Motor neuron (in vitro differentiated cells): ENCODE data around the gene STX16. TPM values are rescaled to one million over a fixed set of nuclear protein-coding genes. Genes with fewer than 3 reads are reported as not detected.

Experiments used
- ATAC-seq, 8 experiments: fragments of 200-7000 bp; cut with Tn5 transposase; replicated peaks in 6 of 8; 2 replicates each; pipeline ENCODE4 v1.8.0; 2021; ENCODE audit warnings: mild to moderate bottlenecking in 8 of 8, moderate library complexity in 8 of 8
- H3K27ac ChIP-seq, 2 donors: fragments of 250-450 bp; sonication (Bioruptor Pico); 2 replicates each; pipeline ENCODE4 v1.9.0; 2021; ENCODE audit warnings: antibody characterized with exemption in 2 of 2, mild to moderate bottlenecking in 2 of 2, moderate library complexity in 1 of 2
- H3K4me1 ChIP-seq, 2 donors: fragments of 250-450 bp; sonication (Bioruptor Pico); replicated peaks in 1 of 2; 2 replicates each; pipeline ENCODE4 v1.6.1; 2021; ENCODE audit warnings: antibody characterized with exemption in 2 of 2, mild to moderate bottlenecking in 2 of 2, moderate library complexity in 1 of 2
- H3K4me3 ChIP-seq, 5 donors: fragments of 250-450 bp; sonication (Bioruptor Pico); 2 replicates each; pipeline ENCODE4 v1.9.0; 2021; ENCODE audit warnings: antibody characterized with exemption in 5 of 5, mild to moderate bottlenecking in 5 of 5, moderate library complexity in 4 of 5
- WGBS, 10 experiments: fragments of 450-650 bp; shearing (Covaris generic); methylation state at CpG; one replicate each; pipeline ENCODE4 v1.0.0; 2022; 5-methylcytosine and 5-hydroxymethylcytosine counted together
- in situ Hi-C, 9 experiments: fragments of 400-800 bp; cut with MboI; loops; one replicate each; pipeline ENCODE4 v1.15.0; 2021; ENCODE audit warnings: low sequenced_read_pairs in 9 of 9, low pct_unique_long_range_greater_than_20kb in 2 of 9; ENCODE audit not compliant: unreplicated experiment in 9 of 9
- total RNA-seq, 8 experiments: library from RNA; unstranded; fragments of 300-600 nt; gene quantifications; 2 replicates each; pipeline versions ENCODE4 v1.2.3 to v1.2.4, GENCODE V29; 2022

Gene STX16
- total RNA-seq, 8 experiments from 2014 or later: 17.5 to 86.6 (median 30.4) TPM

GRCh38 chr20:58706975-58707681 is 56.0 kb downstream of the STX16 start:
- no peak for ATAC-seq
- peaks cover 0 to 4% of the 10 kb centered on the region in 2 donors for H3K4me1 ChIP-seq
- WGBS, 10 experiments: 95% methylated on average over 4 of the region's 23 CpGs; no CpG with 5 or more reads in 9 of the 10 experiments
- no peak overlapping the region for H3K4me3 ChIP-seq
- in situ Hi-C loops: no loop called here
- no peak overlapping the region for H3K27ac ChIP-seq

- 80 to 100% (median 96%) methylated on average over 1 to 10 of the region's 10 CpGs; no CpG with 5 or more reads in 3 of the 10 experiments for WGBS, 10 experiments
- Histone ChIP-seq H3K4me3 (no peak overlapping the region), H3K4me1 (peaks cover 0 to 4% of the 10 kb centered on the region in 2 donors), H3K27ac (no peak overlapping the region)
- ATAC-seq: no peak
- in situ Hi-C loops: no loop called here
Observed at GRCh38 chr20:58707770-58708169, 56.7 kb downstream of the STX16 start.

GRCh38 chr20:58708246-58708931 is 57.3 kb downstream of the STX16 start:
- 90 to 100% (median 100%) methylated on average over 1 to 5 of the region's 28 CpGs; no CpG with 5 or more reads in 7 of the 10 experiments for WGBS, 10 experiments
- in situ Hi-C loops: no loop called here
- ATAC-seq: no peak
- no peak overlapping the region for H3K27ac ChIP-seq
- H3K4me1 ChIP-seq: peaks cover 0 to 4% of the 10 kb centered on the region in 2 donors
- no peak overlapping the region for H3K4me3 ChIP-seq

GRCh38 chr20:58709013-58709702 is 58.1 kb downstream of the STX16 start:
- Histone ChIP-seq H3K27ac (no peak overlapping the region), H3K4me3 (no peak overlapping the region), H3K4me1 (peaks cover 0 to 3% of the 10 kb centered on the region in 2 donors)
- in situ Hi-C loops: no loop called here
- ATAC-seq: no peak
- 78 to 100% (median 97%) methylated on average over 1 to 3 of the region's 9 CpGs; no CpG with 5 or more reads in 4 of the 10 experiments for WGBS, 10 experiments

- H3K27ac ChIP-seq: no peak overlapping the region
- H3K4me3 ChIP-seq: no peak overlapping the region
Observed at GRCh38 chr20:58709703-58710039, 58.6 kb downstream of the STX16 start.

DNA sequence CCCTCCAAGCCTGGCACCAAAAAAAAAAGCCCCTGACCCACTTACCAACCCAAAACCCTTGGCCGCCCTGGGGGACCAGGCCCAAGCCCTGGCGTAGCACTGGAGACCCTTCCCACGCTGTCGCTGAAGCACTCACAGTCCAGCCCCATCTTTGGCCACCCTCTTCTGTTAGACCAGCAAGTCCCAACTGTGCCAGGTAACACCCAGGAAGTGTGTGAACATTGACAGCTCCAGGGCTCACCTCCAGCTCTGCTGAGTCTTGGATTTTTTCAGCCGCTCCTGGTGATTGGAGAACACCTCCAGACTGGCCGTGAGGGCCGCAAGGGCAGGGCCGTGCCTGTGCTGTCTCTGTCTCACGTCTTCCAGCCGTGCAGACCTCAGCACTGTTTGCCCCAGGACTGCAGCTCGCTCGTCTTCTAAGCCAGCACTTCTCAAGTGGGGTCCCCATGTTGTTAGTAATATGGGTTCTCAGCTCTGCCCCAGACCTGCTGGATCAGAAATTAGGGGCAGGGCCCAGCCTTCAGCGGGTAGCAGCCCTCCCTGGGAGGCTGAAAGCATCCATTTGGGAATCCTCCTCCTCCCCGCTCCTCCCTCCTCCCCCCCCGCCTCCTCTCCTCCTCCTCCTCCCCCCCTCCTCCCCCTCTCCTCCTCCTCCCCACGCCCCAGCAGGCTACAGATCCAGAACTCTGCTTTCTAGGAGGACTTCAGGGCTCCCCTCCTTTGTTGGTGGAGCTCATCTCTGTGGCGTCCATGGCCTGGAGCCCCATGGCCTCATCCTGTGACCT is 59.6 kb downstream of the STX16 start:
- ATAC-seq: no peak
- Histone ChIP-seq H3K27ac (no peak overlapping the region), H3K4me1 (peaks cover 7 to 12% of the 10 kb centered on the region in 2 donors), H3K4me3 (no peak overlapping the region)
- WGBS, 10 experiments: 86 to 100% (median 99%) methylated on average over 1 to 7 of the region's 17 CpGs; no CpG with 5 or more reads in 4 of the 10 experiments
- in situ Hi-C loops: no loop called here

More at GRCh38 chr20:58709703-58710039, 58.6 kb downstream of the STX16 start:
- WGBS, 10 experiments: 60 to 100% (median 100%) methylated on average over 1 to 2 of the region's 4 CpGs; no CpG with 5 or more reads in 5 of the 10 experiments
- in situ Hi-C loops: no loop called here
- no peak for ATAC-seq
- H3K4me1 ChIP-seq: peaks cover 0 to 2% of the 10 kb centered on the region in 2 donors

- WGBS, 10 experiments: 80 to 100% (median 87%) methylated on average over 3 to 4 of the region's 21 CpGs; no CpG with 5 or more reads in 7 of the 10 experiments
- H3K4me3 ChIP-seq: no peak overlapping the region
- in situ Hi-C loops: no loop called here
- no peak overlapping the region for H3K27ac ChIP-seq
- H3K4me1 ChIP-seq: peaks cover 15 to 20% of the 10 kb centered on the region in 2 donors
- no peak for ATAC-seq
Observed at GRCh38 chr20:58711266-58712051, 60.4 kb downstream of the STX16 start.

DNA sequence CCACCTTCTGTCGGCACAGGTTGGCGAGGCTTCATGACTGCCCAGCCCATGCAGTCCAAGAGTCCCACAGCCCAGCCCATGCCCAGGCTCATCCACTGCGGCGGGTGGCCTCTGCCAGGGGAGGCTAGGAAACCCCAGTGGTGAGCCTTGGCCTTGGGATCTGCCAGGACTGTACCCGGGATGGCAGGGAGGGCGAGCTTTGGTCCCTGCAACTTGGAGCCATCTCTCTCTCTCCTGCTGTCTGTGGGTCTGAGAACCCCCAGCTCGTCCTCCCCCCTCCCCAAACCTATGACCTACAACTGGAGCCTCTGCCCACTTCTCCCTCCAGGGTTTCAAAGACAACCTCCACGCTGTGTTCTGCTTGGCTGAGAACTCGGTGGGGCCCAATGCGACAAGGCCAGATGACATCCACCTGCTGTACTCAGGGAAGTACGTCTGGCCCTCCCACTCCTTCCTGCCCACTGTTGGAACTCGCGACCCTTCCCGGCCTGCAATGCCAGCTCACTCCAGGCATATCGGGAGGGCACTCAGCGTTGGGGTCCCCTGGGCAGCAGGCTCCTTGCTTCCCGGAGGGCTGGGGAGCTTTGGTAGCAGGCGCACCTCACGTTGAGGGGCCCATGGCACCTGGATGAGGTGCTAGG is 61.2 kb downstream of the STX16 start:
- WGBS, 10 experiments: 67 to 100% (median 93%) methylated on average over 1 to 7 of the region's 19 CpGs; no CpG with 5 or more reads in 6 of the 10 experiments
- ATAC-seq: no peak

DNA sequence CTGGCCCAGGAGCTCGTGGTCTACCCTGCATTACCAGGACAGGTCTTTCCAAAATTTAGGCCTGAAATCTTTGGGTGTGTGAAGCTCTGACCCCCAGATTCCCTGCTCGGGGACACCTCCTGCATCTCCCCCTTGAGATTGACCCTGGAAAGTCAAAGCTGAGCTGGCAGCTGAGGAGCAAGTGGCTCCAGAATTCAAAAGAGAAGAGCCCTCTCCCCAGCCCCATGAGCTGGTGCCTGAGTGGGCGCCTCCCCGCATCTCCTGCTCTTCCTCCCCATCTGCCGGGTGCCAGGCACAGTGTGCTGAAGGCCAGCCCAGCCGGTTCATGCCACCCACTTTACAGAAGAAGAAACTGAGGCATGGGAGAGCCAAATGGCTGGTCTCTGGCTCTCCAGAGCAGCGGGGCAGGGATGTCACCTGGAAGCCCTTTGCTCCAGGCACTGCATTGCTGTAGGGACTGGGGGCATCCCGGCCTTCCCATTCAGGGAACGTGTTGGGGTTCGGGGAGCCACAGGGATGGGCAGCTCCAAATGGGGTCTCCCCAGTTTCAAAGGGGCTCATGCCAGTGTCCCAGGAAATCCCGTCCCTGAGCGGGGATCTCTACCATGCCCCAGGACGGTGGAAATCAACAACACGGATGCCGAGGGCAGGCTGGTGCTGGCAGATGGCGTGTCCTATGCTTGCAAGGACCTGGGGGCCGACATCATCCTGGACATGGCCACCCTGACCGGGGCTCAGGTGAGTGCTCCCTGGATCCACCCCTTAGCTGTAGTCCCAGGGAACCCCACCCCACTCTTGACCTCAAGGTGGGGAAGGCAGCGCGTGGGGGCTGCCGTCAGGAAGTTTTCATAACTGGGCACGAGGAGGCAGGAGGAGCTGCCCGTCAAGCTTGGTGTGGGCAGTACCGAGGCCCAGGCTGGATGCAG is 62.0 kb downstream of the STX16 start:
- Histone ChIP-seq H3K4me3 (no peak overlapping the region), H3K27ac (no peak overlapping the region), H3K4me1 (peaks cover 29 to 36% of the 10 kb centered on the region in 2 donors)
- 67 to 100% (median 100%) methylated on average over 1 to 4 of the region's 24 CpGs; no CpG with 5 or more reads in 2 of the 10 experiments for WGBS, 10 experiments
- no peak for ATAC-seq
- in situ Hi-C loops: no loop called here

More for the DNA sequence above, 61.2 kb downstream of the STX16 start:
- H3K4me1 ChIP-seq: peaks cover 23 to 28% of the 10 kb centered on the region in 2 donors
- H3K27ac ChIP-seq: no peak overlapping the region
- H3K4me3 ChIP-seq: no peak overlapping the region
- in situ Hi-C loops: no loop called here

GRCh38 chr20:58713801-58714339 is 62.8 kb downstream of the STX16 start:
- WGBS, 10 experiments: 88 to 100% (median 100%) methylated on average over 3 to 6 of the region's 24 CpGs; no CpG with 5 or more reads in 6 of the 10 experiments
- Histone ChIP-seq H3K4me3 (no peak overlapping the region), H3K4me1 (peaks cover 29 to 37% of the 10 kb centered on the region in 2 donors), H3K27ac (no peak overlapping the region)
- no peak for ATAC-seq
- in situ Hi-C loops: no loop called here
